ENCODE results near the gene RAB44. TPM values are rescaled to one million over a fixed set of nuclear protein-coding genes. Genes with fewer than 3 reads are reported as not detected.
"Not testable (repeated sequence)": the region's sequence is repeated elsewhere in the genome, so short reads cannot be mapped to it uniquely, and the experiment has no call there.

The RAB44 gene
- total RNA-seq, 6 experiments from 2014 or later, result 0.05 to 0.07 (median 0.07) TPM; not detected in 3

- ATAC-seq (no peak), DNase-seq (no peak)
- Histone ChIP-seq H3K4me3 (no peak overlapping the region), H3K27me3 (no peaks in the 10 kb centered on the region), H3K9me3 (no peaks in the 10 kb centered on the region), H3K27ac (no peak overlapping the region), H3K4me1 (peaks cover 0 to 4% (median 0%) of the 10 kb centered on the region in 4 donors), H3K36me3 (no peaks in the 10 kb centered on the region)
- intact Hi-C loops (cut with DNase I), result no loop called here
- TF ChIP-seq POLR2A (IDR thresholded peaks at IDR 0.05), result no peak
- no peak for TF ChIP-seq CTCF (IDR thresholded peaks at IDR 0.05)
- WGBS (ENCODE audit: insufficient coverage, low coverage, low lambda C conversion rate, missing lambda C conversion rate), result 81% methylated on average over 10 of the region's 11 CpGs
Measured at GRCh38 chr6:36651659-36652379, 45.8 kb upstream of the RAB44 start.

- ATAC-seq; H3K4me3 ChIP-seq; intact Hi-C loops (cut with DNase I); H3K27me3 ChIP-seq; H3K9me3 ChIP-seq; H3K4me1 ChIP-seq; DNase-seq; H3K27ac ChIP-seq; H3K36me3 ChIP-seq: not testable (repeated sequence)
- WGBS (ENCODE audit: insufficient coverage, low coverage, low lambda C conversion rate, missing lambda C conversion rate), result 78% methylated on average over 5 of the region's 5 CpGs
Measured at GRCh38 chr6:36654469-36654868, 43.2 kb upstream of the RAB44 start.

- no peaks in the 10 kb centered on the region for H3K9me3 ChIP-seq
- DNase-seq (no peak), ATAC-seq (no peak)
- TF ChIP-seq POLR2A (IDR thresholded peaks at IDR 0.05) (no peak), CTCF (IDR thresholded peaks at IDR 0.05) (no peak)
- intact Hi-C loops (cut with DNase I), result no loop called here
- no peaks in the 10 kb centered on the region for H3K27me3 ChIP-seq
- no peak overlapping the region for H3K4me3 ChIP-seq
- H3K27ac ChIP-seq, result no peak overlapping the region
- no peaks in the 10 kb centered on the region for H3K36me3 ChIP-seq
- peaks cover 0 to 4% (median 0%) of the 10 kb centered on the region in 4 donors for H3K4me1 ChIP-seq
- WGBS (ENCODE audit: insufficient coverage, low coverage, low lambda C conversion rate, missing lambda C conversion rate), result 89% methylated on average over 3 of the region's 6 CpGs
Measured at GRCh38 chr6:36655085-36655724, 42.4 kb upstream of the RAB44 start.

- no peaks in the 10 kb centered on the region for H3K27me3 ChIP-seq
- 55% methylated on average over 5 of the region's 5 CpGs for WGBS (ENCODE audit: insufficient coverage, low coverage, low lambda C conversion rate, missing lambda C conversion rate)
- DNase-seq (no peak), ATAC-seq (no peak)
- H3K4me1 ChIP-seq, result peaks cover 0 to 7% (median 0%) of the 10 kb centered on the region in 4 donors
- TF ChIP-seq CTCF (IDR thresholded peaks at IDR 0.05), result no peak
- TF ChIP-seq POLR2A (IDR thresholded peaks at IDR 0.05), result no peak
- no peak overlapping the region for H3K4me3 ChIP-seq
- no peaks in the 10 kb centered on the region for H3K9me3 ChIP-seq
- no peak overlapping the region for H3K27ac ChIP-seq
- H3K36me3 ChIP-seq, result no peaks in the 10 kb centered on the region
- intact Hi-C loops (cut with DNase I), result no loop called here
Measured at GRCh38 chr6:36656441-36656840, 41.2 kb upstream of the RAB44 start.

- ATAC-seq (no peak), DNase-seq (no peak)
- no CpG with 5 or more reads among the region's 1 CpG for WGBS (ENCODE audit: insufficient coverage, low coverage, low lambda C conversion rate, missing lambda C conversion rate)
- Histone ChIP-seq H3K27ac (no peak overlapping the region), H3K27me3 (no peaks in the 10 kb centered on the region), H3K4me3 (no peak overlapping the region), H3K4me1 (peaks cover 0 to 5% (median 0%) of the 10 kb centered on the region in 4 donors), H3K9me3 (no peaks in the 10 kb centered on the region), H3K36me3 (no peaks in the 10 kb centered on the region)
- intact Hi-C loops (cut with DNase I), result no loop called here
- TF ChIP-seq CTCF (IDR thresholded peaks at IDR 0.05) (no peak), POLR2A (IDR thresholded peaks at IDR 0.05) (no peak)
Measured at GRCh38 chr6:36657271-36657670, 40.4 kb upstream of the RAB44 start.

Measured in right lobe of liver (tissue), 6 donors.